ENCODE data around the gene MPLKIP. TPM values are rescaled to one million over a fixed set of nuclear protein-coding genes. Genes with fewer than 3 reads are reported as not detected.
"Not testable (repeated sequence)": the region's sequence is repeated elsewhere in the genome, so short reads cannot be mapped to it uniquely, and the experiment has no call there.

The MPLKIP gene
- total and polyA plus RNA-seq, 4 donors, result 20.5 to 45.0 (median 31.7) TPM

DNA sequence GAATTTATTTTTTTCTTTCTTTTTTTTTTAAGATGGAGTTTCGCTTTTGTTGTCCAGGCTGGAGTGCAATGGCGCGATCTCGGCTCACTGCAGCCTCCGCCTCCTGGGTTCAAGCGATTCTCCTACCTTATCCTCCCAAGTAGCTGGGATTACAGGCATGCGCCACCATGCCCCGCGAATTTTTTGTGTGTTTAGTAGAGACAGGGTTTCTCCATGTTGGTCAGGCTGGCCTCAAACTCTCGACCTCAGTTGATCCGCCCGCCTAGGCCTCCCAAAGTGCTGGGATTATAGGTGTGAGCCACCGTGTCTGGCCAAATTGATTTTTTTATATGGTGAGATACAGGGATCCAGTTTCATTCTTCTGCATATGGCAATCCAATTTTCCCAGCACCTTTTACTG is 5.5 kb upstream of the MPLKIP start:
- not testable (repeated sequence) for H3K9me3 ChIP-seq (ENCODE audit: control insufficient read depth in 4 of 4, low read length in 3 of 4); H3K27me3 ChIP-seq (ENCODE audit: control insufficient read depth in 4 of 4, insufficient read depth in 4 of 4, low read length in 3 of 4); H3K27ac ChIP-seq (ENCODE audit: low read depth in 1 of 2, low read length in 2 of 2); H3K4me3 ChIP-seq (ENCODE audit: low read depth in 1 of 3, low read length in 3 of 3); H3K36me3 ChIP-seq (ENCODE audit: control insufficient read depth in 4 of 4, insufficient read depth in 3 of 4, low read depth in 1 of 4, low read length in 3 of 4); DNase-seq (ENCODE audit: low spot score); H3K9ac ChIP-seq (ENCODE audit: low read depth in 1 of 2, low read length in 2 of 2)
- peaks cover 0 to 12% (median 3%) of the 10 kb centered on the region in 4 donors for H3K4me1 ChIP-seq (ENCODE audit: control insufficient read depth in 4 of 4, insufficient read depth in 4 of 4, low read length in 3 of 4)
- WGBS, result 97% methylated on average over 13 of the region's 13 CpGs

DNA sequence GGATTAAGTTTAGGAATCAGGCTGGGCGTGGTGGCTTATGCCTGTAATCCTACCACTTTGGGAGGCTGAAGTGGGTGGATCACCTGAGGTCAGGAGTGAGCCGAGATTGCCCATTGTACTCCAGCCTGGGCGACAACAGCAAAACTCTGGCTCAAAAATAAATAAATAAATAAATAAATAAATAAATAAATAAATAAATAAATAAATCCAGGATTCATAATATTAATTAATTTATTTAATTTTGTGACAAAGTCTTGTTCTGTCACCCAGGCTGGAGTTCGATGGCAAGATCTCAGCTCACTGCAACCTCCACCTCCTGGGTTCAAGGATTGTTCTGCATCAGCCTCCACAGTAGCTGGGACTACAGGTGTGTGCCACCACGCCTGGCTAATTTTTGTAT is 4.6 kb upstream of the MPLKIP start:
- peaks cover 0 to 1% (median 0%) of the 10 kb centered on the region in 4 donors for H3K36me3 ChIP-seq (ENCODE audit: control insufficient read depth in 4 of 4, insufficient read depth in 3 of 4, low read depth in 1 of 4, low read length in 3 of 4)
- no peak overlapping the region for H3K4me3 ChIP-seq (ENCODE audit: low read depth in 1 of 3, low read length in 3 of 3)
- no peak for TF ChIP-seq RXRA (IDR thresholded peaks at IDR 0.05)
- DNase-seq (ENCODE audit: low spot score), result no peak
- H3K9me3 ChIP-seq (ENCODE audit: control insufficient read depth in 4 of 4, low read length in 3 of 4), result no peaks in the 10 kb centered on the region
- no peak overlapping the region for H3K27ac ChIP-seq (ENCODE audit: low read depth in 1 of 2, low read length in 2 of 2)
- no peak overlapping the region for H3K9ac ChIP-seq (ENCODE audit: low read depth in 1 of 2, low read length in 2 of 2)
- 94% methylated on average over 5 of the region's 5 CpGs for whole genome bisulfite sequencing
- H3K27me3 ChIP-seq (ENCODE audit: control insufficient read depth in 4 of 4, insufficient read depth in 4 of 4, low read length in 3 of 4), result no peaks in the 10 kb centered on the region
- peaks cover 0 to 12% (median 3%) of the 10 kb centered on the region in 4 donors for H3K4me1 ChIP-seq (ENCODE audit: control insufficient read depth in 4 of 4, insufficient read depth in 4 of 4, low read length in 3 of 4)

DNA sequence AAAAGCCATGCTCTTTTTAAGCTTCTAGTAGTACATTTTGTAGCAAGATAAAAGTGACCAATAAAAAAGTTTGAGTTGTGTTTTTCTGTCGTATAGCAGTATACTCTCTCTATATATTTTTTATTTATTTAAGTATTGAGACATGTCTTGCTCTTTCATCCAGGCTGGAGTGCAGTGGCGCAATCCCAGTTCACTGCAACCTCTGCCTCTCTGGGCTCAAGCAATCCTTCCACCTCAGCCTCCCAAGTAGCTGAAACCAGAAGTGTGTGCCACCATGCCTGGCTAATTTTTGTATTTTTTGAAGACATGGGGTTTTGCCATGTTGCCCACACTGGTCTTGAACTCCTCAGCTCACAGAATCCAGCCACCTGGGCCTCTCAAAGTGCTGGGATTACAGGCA is 3.1 kb upstream of the MPLKIP start:
- H3K4me1 ChIP-seq (ENCODE audit: control insufficient read depth in 4 of 4, insufficient read depth in 4 of 4, low read length in 3 of 4), result peaks cover 2 to 18% (median 7%) of the 10 kb centered on the region in 4 donors
- whole genome bisulfite sequencing, result 83% methylated on average over 2 of the region's 2 CpGs
- peaks cover 0 to under 1% (median 0%) of the 10 kb centered on the region in 4 donors for H3K36me3 ChIP-seq (ENCODE audit: control insufficient read depth in 4 of 4, insufficient read depth in 3 of 4, low read depth in 1 of 4, low read length in 3 of 4)
- H3K9ac ChIP-seq (ENCODE audit: low read depth in 1 of 2, low read length in 2 of 2), result no peak overlapping the region
- DNase-seq (ENCODE audit: low spot score), result no peak
- no peak overlapping the region for H3K4me3 ChIP-seq (ENCODE audit: low read depth in 1 of 3, low read length in 3 of 3)
- TF ChIP-seq SP1 (IDR thresholded peaks at IDR 0.05) (no peak), HNF4A (conservative IDR thresholded peaks at IDR 0.05) (no peak), YY1 (IDR thresholded peaks at IDR 0.05) (no peak), GABPA (IDR thresholded peaks at IDR 0.05 in 1 of 2, conservative IDR thresholded peaks at IDR 0.05 in 1 of 2) (no peak), RXRA (IDR thresholded peaks at IDR 0.05) (no peak), JUND (IDR thresholded peaks at IDR 0.05) (no peak), EGR1 (IDR thresholded peaks at IDR 0.05; ENCODE audit: low read depth in 2 of 2) (no peak), TAF1 (conservative IDR thresholded peaks at IDR 0.05) (no peak), FOXA2 (IDR thresholded peaks at IDR 0.05) (no peak)
- TF ChIP-seq, protein P1, sequence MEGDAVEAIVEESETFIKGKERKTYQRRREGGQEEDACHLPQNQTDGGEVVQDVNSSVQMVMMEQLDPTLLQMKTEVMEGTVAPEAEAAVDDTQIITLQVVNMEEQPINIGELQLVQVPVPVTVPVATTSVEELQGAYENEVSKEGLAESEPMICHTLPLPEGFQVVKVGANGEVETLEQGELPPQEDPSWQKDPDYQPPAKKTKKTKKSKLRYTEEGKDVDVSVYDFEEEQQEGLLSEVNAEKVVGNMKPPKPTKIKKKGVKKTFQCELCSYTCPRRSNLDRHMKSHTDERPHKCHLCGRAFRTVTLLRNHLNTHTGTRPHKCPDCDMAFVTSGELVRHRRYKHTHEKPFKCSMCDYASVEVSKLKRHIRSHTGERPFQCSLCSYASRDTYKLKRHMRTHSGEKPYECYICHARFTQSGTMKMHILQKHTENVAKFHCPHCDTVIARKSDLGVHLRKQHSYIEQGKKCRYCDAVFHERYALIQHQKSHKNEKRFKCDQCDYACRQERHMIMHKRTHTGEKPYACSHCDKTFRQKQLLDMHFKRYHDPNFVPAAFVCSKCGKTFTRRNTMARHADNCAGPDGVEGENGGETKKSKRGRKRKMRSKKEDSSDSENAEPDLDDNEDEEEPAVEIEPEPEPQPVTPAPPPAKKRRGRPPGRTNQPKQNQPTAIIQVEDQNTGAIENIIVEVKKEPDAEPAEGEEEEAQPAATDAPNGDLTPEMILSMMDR (IDR thresholded peaks at IDR 0.05; ENCODE audit: low read depth, low read length, missing input control), result no peak
- TF ChIP-seq, protein P2, sequence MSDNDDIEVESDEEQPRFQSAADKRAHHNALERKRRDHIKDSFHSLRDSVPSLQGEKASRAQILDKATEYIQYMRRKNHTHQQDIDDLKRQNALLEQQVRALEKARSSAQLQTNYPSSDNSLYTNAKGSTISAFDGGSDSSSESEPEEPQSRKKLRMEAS (IDR thresholded peaks at IDR 0.05), result no peak
- TF ChIP-seq, protein P3, sequence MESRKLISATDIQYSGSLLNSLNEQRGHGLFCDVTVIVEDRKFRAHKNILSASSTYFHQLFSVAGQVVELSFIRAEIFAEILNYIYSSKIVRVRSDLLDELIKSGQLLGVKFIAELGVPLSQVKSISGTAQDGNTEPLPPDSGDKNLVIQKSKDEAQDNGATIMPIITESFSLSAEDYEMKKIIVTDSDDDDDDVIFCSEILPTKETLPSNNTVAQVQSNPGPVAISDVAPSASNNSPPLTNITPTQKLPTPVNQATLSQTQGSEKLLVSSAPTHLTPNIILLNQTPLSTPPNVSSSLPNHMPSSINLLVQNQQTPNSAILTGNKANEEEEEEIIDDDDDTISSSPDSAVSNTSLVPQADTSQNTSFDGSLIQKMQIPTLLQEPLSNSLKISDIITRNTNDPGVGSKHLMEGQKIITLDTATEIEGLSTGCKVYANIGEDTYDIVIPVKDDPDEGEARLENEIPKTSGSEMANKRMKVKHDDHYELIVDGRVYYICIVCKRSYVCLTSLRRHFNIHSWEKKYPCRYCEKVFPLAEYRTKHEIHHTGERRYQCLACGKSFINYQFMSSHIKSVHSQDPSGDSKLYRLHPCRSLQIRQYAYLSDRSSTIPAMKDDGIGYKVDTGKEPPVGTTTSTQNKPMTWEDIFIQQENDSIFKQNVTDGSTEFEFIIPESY (IDR thresholded peaks at IDR 0.05), result no peak
- TF ChIP-seq, protein P4, sequence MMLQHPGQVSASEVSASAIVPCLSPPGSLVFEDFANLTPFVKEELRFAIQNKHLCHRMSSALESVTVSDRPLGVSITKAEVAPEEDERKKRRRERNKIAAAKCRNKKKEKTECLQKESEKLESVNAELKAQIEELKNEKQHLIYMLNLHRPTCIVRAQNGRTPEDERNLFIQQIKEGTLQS (IDR thresholded peaks at IDR 0.05), result no peak
- H3K27ac ChIP-seq (ENCODE audit: low read depth in 1 of 2, low read length in 2 of 2), result no peak overlapping the region
- H3K9me3 ChIP-seq (ENCODE audit: control insufficient read depth in 4 of 4, low read length in 3 of 4), result no peaks in the 10 kb centered on the region
- no peaks in the 10 kb centered on the region for H3K27me3 ChIP-seq (ENCODE audit: control insufficient read depth in 4 of 4, insufficient read depth in 4 of 4, low read length in 3 of 4)
